ENCODE data around the gene MTTP. TPM values are rescaled to one million over a fixed set of nuclear protein-coding genes. Genes with fewer than 3 reads are reported as not detected.

MTTP gene
- total and polyA plus RNA-seq, 5 donors, result 0.59 to 1.3 (median 1.0) TPM

DNA sequence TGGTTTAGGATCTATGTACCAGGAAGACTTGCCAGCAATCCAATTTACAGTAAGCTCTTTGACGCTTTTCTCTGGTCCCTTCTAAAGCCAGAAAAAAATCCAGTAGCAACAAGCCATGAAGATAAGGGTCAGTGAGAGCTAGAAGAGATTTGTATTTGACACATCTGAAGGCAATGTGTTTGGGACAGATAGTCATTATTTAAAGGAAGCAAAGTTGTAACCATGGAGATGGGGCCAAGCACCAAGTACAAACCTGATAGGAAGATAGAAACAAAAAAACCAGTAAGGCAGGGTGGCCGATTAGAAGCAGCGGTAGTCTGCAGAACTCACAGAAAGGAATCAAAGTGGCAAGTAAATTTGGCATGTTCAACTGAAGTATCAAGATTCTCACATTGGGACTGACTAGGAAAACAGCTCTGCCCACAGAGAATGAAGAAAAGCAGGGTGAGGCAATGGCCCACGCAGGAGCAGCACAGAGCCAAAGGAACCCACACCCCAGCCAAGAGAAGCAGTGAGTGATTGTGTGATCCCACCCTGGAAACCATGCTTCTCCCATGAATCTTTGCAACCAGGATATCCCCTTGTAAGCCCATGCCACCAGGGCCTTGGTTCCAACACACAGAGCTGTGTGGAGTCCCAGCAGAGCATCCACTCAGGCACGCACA is 95.9 kb downstream of the MTTP start:
- intact Hi-C loops (cut with DNase I), result loop anchor here in 1 of 4 donors (10.0 kb wide), 1 partner anchor 54 kb away; no protein-coding TSS in a partner anchor
- no peaks in the 10 kb centered on the region for H3K9me3 ChIP-seq (ENCODE audit: control insufficient read depth, low read length)
- DNase-seq, result no peak
- 36% methylated on average over 5 of the region's 5 CpGs for WGBS
- peak; percentile 80 to 83 for ATAC-seq
- H3K27me3 ChIP-seq (ENCODE audit: control insufficient read depth, insufficient read depth), result no peaks in the 10 kb centered on the region
- peak overlapping the region; percentile 41 for H3K27ac ChIP-seq (ENCODE audit: low read length)
- H3K4me3 ChIP-seq (ENCODE audit: low read length), result no peak overlapping the region
- peaks cover 1% of the 10 kb centered on the region for H3K4me1 ChIP-seq (ENCODE audit: control insufficient read depth, insufficient read depth, low read length)

Other genes with a start within 250 kb of the MTTP start
- 1 to 10 TPM; 1.2 to 3.6 (median 2.7) TPM for gene ADH1C, start 222.1 kb upstream of the MTTP start, total RNA-seq
- gene ADH1C, start 222.1 kb upstream of the MTTP start, polyA plus RNA-seq, result 4.3 TPM
- not detected for gene ADH7, start 139.5 kb upstream of the MTTP start, total RNA-seq
- gene ADH7, start 139.5 kb upstream of the MTTP start, polyA plus RNA-seq, result 0.02 TPM
- gene C4orf17, start 63.8 kb upstream of the MTTP start, total RNA-seq, result not detected
- not detected for gene C4orf17, start 63.8 kb upstream of the MTTP start, polyA plus RNA-seq
- 1 to 10 TPM; 2.4 to 5.0 (median 3.9) TPM for gene TRMT10A, start 10.8 kb upstream of the MTTP start, total RNA-seq
- gene TRMT10A, start 10.8 kb upstream of the MTTP start, polyA plus RNA-seq, result 3.1 TPM
- gene C4orf54, start 83.0 kb downstream of the MTTP start, total RNA-seq, result 1 to 10 TPM in 2 of 4 donors, under 1 TPM in 2; 0.68 to 10.0 (median 1.4) TPM
- gene C4orf54, start 83.0 kb downstream of the MTTP start, polyA plus RNA-seq, result 2.2 TPM
- 1 to 10 TPM in 1 of 4 donors, under 1 TPM in 3; 0.42 to 1.4 (median 0.71) TPM for gene DAPP1, start 242.0 kb downstream of the MTTP start, total RNA-seq
- 0.16 TPM for gene DAPP1, start 242.0 kb downstream of the MTTP start, polyA plus RNA-seq

Measured in right cardiac atrium (tissue), 5 donors.